ENCODE data around the gene CYTH2.

CYTH2 gene

GRCh38 chr19:48443256-48443655, 25.9 kb upstream of the CYTH2 start (continued):
- TF ChIP-seq ZNF18 (tag by site-specific recombination; IDR thresholded peaks at IDR 0.05), result no peak
- TF ChIP-seq GLI2 (tag by site-specific recombination; IDR thresholded peaks at IDR 0.05; ENCODE audit: borderline replicate concordance, low read depth), result no peak
- TF ChIP-seq KLF8 (tag by site-specific recombination; IDR thresholded peaks at IDR 0.05), result no peak
- TF ChIP-seq PRDM2 (tag by site-specific recombination; IDR thresholded peaks at IDR 0.05; ENCODE audit: borderline replicate concordance), result no peak

GRCh38 chr19:48443731-48444128, 25.4 kb upstream of the CYTH2 start:
- POLR2A ChIA-PET, result no interaction called here
- H3K27ac ChIP-seq (ENCODE audit: extremely low read depth, low read depth, low read length), result no peak overlapping the region
- H3K36me3 ChIP-seq (ENCODE audit: control insufficient read depth in 2 of 2, insufficient read depth in 1 of 2, low read length in 2 of 2), result peaks cover 20 to 21% of the 10 kb centered on the region in 2 experiments
- H3K4me3 ChIP-seq (ENCODE audit: low read depth, low read length), result no peak overlapping the region
- peaks cover 8% of the 10 kb centered on the region for H3K4me1 ChIP-seq (ENCODE audit: control insufficient read depth, insufficient read depth, low read length)
- CTCF ChIA-PET, result interaction anchor here (0.5 to 1.1 kb wide), 3 partner anchors 21 to 149 kb away, joined by 3 to 4 read pairs (median 3); no protein-coding TSS in a partner anchor
- H3K9me3 ChIP-seq (ENCODE audit: control insufficient read depth, insufficient read depth, low read depth, low read length), result no peaks in the 10 kb centered on the region
- TF ChIP-seq REST (tag by site-specific recombination; IDR thresholded peaks at IDR 0.05) (no peak), AEBP2 (tag by site-specific recombination; IDR thresholded peaks at IDR 0.05; ENCODE audit: borderline replicate concordance) (no peak), ZNF514 (tag by site-specific recombination; IDR thresholded peaks at IDR 0.05) (no peak), ZNF792 (tag by site-specific recombination; IDR thresholded peaks at IDR 0.05) (no peak), ZNF623 (tag by site-specific recombination; IDR thresholded peaks at IDR 0.05) (no peak), ZNF518A (tag by site-specific recombination; conservative IDR thresholded peaks at IDR 0.05; ENCODE audit: low read depth) (no peak), ZNF776 (tag by site-specific recombination; IDR thresholded peaks at IDR 0.05; ENCODE audit: borderline replicate concordance) (no peak), ZNF184 (tag by site-specific recombination; IDR thresholded peaks at IDR 0.05) (no peak), OVOL3 (tag by site-specific recombination; IDR thresholded peaks at IDR 0.05) (no peak), ZFP37 (tag by site-specific recombination; IDR thresholded peaks at IDR 0.05) (no peak), ZNF704 (tag by site-specific recombination; IDR thresholded peaks at IDR 0.05) (no peak), ZNF274 (IDR thresholded peaks at IDR 0.05; ENCODE audit: low read length) (no peak), ZNF274 (tag by site-specific recombination; IDR thresholded peaks at IDR 0.05; ENCODE audit: borderline replicate concordance) (no peak)

All from HEK293 (cell line).